Measurements from ENCODE around the gene SORCS1.

SORCS1 gene

GRCh38 chr10:107103174-107104025 is 61.1 kb downstream of the SORCS1 start:
- no peak for DNase-seq

- no peak for DNase-seq
Measured at GRCh38 chr10:107098326-107098725, 66.2 kb downstream of the SORCS1 start.

- no peak for DNase-seq
Measured at GRCh38 chr10:107094824-107095522, 69.5 kb downstream of the SORCS1 start.

GRCh38 chr10:107092321-107092720 is 72.2 kb downstream of the SORCS1 start:
- no peak for DNase-seq

GRCh38 chr10:107091126-107091525 is 73.4 kb downstream of the SORCS1 start:
- DNase-seq, result no peak

GRCh38 chr10:107085665-107086525 is 78.6 kb downstream of the SORCS1 start:
- no peak for DNase-seq

GRCh38 chr10:107083388-107084009 is 81.0 kb downstream of the SORCS1 start:
- DNase-seq, result no peak

GRCh38 chr10:107081644-107082043 is 82.9 kb downstream of the SORCS1 start:
- no peak for DNase-seq

GRCh38 chr10:107075117-107075516 is 89.4 kb downstream of the SORCS1 start:
- DNase-seq, result no peak

GRCh38 chr10:107072786-107073185 is 91.7 kb downstream of the SORCS1 start:
- DNase-seq, result no peak

- no peak for DNase-seq
Measured at GRCh38 chr10:107072028-107072427, 92.5 kb downstream of the SORCS1 start.

GRCh38 chr10:107071301-107071700 is 93.2 kb downstream of the SORCS1 start:
- DNase-seq, result no peak

- no peak for DNase-seq
Measured at GRCh38 chr10:107067843-107068242, 96.7 kb downstream of the SORCS1 start.

GRCh38 chr10:107064075-107064474 is 100.4 kb downstream of the SORCS1 start:
- no peak for DNase-seq

- DNase-seq, result no peak
Measured at GRCh38 chr10:107059872-107060271, 104.6 kb downstream of the SORCS1 start.

GRCh38 chr10:107059068-107059804 is 105.3 kb downstream of the SORCS1 start:
- no peak for DNase-seq

GRCh38 chr10:107058331-107058730 is 106.2 kb downstream of the SORCS1 start:
- DNase-seq, result no peak

- DNase-seq, result no peak
Measured at GRCh38 chr10:107056182-107056581, 108.3 kb downstream of the SORCS1 start.

GRCh38 chr10:107054469-107055156 is 109.9 kb downstream of the SORCS1 start:
- no peak for DNase-seq

- no peak for DNase-seq
Measured at GRCh38 chr10:107051769-107052168, 112.7 kb downstream of the SORCS1 start.

- no peak for DNase-seq
Measured at GRCh38 chr10:107043461-107043860, 121.0 kb downstream of the SORCS1 start.
